Measurements from ENCODE around the gene HEPACAM. TPM values are rescaled to one million over a fixed set of nuclear protein-coding genes. Genes with fewer than 3 reads are reported as not detected.

Gene HEPACAM
- total and polyA plus RNA-seq, 8 donors = 0.04 to 0.31 (median 0.07) TPM; not detected in 3

- Histone ChIP-seq H3K4me3 (no peak overlapping the region), H3K9me3 (no peaks in the 10 kb centered on the region), H3K27me3 (no peaks in the 10 kb centered on the region), H3K36me3 (no peaks in the 10 kb centered on the region), H3K27ac (no peak overlapping the region), H3K4me1 (no peaks in the 10 kb centered on the region)
- intact Hi-C loops (cut with DNase I) = no loop called here
- DNase-seq = no peak
- no peak for TF ChIP-seq CTCF (IDR thresholded peaks at IDR 0.05)
- no peak for ATAC-seq
These were observed 7.4 kb upstream of the HEPACAM start for GRCh38 chr11:124943254-124943616.

- ATAC-seq = no peak
- TF ChIP-seq CTCF (IDR thresholded peaks at IDR 0.05) = no peak
- intact Hi-C loops (cut with DNase I) = no loop called here
- Histone ChIP-seq H3K4me1 (no peaks in the 10 kb centered on the region), H3K27me3 (no peaks in the 10 kb centered on the region), H3K36me3 (no peaks in the 10 kb centered on the region), H3K4me3 (no peak overlapping the region), H3K9me3 (no peaks in the 10 kb centered on the region), H3K27ac (no peak overlapping the region)
- DNase-seq = no peak
These were observed 6.8 kb upstream of the HEPACAM start for GRCh38 chr11:124942466-124943253.

- Histone ChIP-seq H3K4me3 (no peak overlapping the region), H3K27me3 (no peaks in the 10 kb centered on the region), H3K27ac (no peak overlapping the region), H3K36me3 (no peaks in the 10 kb centered on the region), H3K4me1 (no peaks in the 10 kb centered on the region), H3K9me3 (no peaks in the 10 kb centered on the region)
- intact Hi-C loops (cut with DNase I) = no loop called here
- ATAC-seq (no peak), DNase-seq (no peak)
- TF ChIP-seq CTCF (IDR thresholded peaks at IDR 0.05) = no peak
These were observed 5.9 kb upstream of the HEPACAM start for GRCh38 chr11:124941703-124942102.

- ATAC-seq = no peak
- Histone ChIP-seq H3K27me3 (peaks cover 0 to 6% of the 10 kb centered on the region in 2 donors), H3K9me3 (no peaks in the 10 kb centered on the region), H3K4me3 (no peak overlapping the region), H3K4me1 (peaks cover 0 to 4% of the 10 kb centered on the region in 2 donors), H3K36me3 (no peaks in the 10 kb centered on the region), H3K27ac (no peak overlapping the region)
- intact Hi-C loops (cut with DNase I) = no loop called here
- no peak for DNase-seq
- no peak for TF ChIP-seq CTCF (IDR thresholded peaks at IDR 0.05)
These were observed 3.1 kb upstream of the HEPACAM start for GRCh38 chr11:124938970-124939369.

- Histone ChIP-seq H3K4me1 (peaks cover 0 to 4% of the 10 kb centered on the region in 2 donors), H3K36me3 (no peaks in the 10 kb centered on the region), H3K27ac (no peak overlapping the region), H3K4me3 (no peak overlapping the region), H3K27me3 (peaks cover 0 to 6% of the 10 kb centered on the region in 2 donors), H3K9me3 (no peaks in the 10 kb centered on the region)
- TF ChIP-seq CTCF (IDR thresholded peaks at IDR 0.05) = no peak
- ATAC-seq (no peak), DNase-seq (no peak)
- intact Hi-C loops (cut with DNase I) = no loop called here
These were observed 2.4 kb upstream of the HEPACAM start for GRCh38 chr11:124938206-124938765.
